HFF-Myc (cell line): ENCODE data around the gene ALKAL2.

Source experiments
- DNase-seq: peaks from one replicate; pipeline ENCODE4 v3.0.0-alpha.2; 2011; ENCODE audit warnings: low read depth; ENCODE audit errors: extremely low read depth
- H3K4me3 ChIP-seq: replicated peaks from 2 replicates; pipeline ENCODE4 v1.5.1; 2011; ENCODE audit warnings: low read depth, mild to moderate bottlenecking, control low read depth, low read length
- TF ChIP-seq, protein P1 (sequence below): IDR thresholded peaks from 2 replicates; pipeline ENCODE4 v1.5.1; 2012; ENCODE audit warnings: mild to moderate bottlenecking, low read depth, low read length, control low read depth; ENCODE audit errors: missing control alignments

Gene ALKAL2

DNA sequence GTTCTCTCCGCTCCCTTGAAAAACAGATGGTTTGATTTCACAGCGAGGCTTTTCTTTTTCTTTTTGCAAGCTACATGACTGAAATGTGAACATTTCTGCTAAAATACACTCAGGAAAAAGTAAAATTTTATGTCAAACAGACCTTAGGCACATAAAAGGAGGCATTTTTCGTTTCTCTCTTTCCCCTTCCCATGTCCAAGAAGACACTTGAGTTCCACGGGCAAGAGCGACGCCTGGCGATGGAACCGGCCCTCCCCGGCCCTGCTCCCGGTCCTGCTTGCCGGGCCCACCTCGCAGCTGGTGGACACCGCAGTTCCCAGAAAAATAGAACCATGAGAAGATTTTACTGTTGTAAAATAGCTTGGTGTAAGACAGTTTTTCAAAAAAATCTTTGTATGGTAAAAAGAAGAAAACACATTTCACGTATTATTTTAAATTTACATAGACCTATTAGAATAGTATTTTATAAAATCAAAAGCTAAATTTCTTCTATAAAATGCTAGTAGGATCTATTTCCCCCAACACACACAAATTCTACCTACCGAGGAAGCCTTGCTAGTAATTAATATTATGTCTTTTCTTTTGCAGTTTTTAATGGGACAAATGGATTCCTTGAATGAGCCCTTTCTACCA is 2.3 kb upstream of the ALKAL2 start:
- TF ChIP-seq, protein P1, sequence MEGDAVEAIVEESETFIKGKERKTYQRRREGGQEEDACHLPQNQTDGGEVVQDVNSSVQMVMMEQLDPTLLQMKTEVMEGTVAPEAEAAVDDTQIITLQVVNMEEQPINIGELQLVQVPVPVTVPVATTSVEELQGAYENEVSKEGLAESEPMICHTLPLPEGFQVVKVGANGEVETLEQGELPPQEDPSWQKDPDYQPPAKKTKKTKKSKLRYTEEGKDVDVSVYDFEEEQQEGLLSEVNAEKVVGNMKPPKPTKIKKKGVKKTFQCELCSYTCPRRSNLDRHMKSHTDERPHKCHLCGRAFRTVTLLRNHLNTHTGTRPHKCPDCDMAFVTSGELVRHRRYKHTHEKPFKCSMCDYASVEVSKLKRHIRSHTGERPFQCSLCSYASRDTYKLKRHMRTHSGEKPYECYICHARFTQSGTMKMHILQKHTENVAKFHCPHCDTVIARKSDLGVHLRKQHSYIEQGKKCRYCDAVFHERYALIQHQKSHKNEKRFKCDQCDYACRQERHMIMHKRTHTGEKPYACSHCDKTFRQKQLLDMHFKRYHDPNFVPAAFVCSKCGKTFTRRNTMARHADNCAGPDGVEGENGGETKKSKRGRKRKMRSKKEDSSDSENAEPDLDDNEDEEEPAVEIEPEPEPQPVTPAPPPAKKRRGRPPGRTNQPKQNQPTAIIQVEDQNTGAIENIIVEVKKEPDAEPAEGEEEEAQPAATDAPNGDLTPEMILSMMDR: peak; percentile 85
- H3K4me3 ChIP-seq: peak overlapping the region; percentile 36
- peak; percentile 21 for DNase-seq

DNA sequence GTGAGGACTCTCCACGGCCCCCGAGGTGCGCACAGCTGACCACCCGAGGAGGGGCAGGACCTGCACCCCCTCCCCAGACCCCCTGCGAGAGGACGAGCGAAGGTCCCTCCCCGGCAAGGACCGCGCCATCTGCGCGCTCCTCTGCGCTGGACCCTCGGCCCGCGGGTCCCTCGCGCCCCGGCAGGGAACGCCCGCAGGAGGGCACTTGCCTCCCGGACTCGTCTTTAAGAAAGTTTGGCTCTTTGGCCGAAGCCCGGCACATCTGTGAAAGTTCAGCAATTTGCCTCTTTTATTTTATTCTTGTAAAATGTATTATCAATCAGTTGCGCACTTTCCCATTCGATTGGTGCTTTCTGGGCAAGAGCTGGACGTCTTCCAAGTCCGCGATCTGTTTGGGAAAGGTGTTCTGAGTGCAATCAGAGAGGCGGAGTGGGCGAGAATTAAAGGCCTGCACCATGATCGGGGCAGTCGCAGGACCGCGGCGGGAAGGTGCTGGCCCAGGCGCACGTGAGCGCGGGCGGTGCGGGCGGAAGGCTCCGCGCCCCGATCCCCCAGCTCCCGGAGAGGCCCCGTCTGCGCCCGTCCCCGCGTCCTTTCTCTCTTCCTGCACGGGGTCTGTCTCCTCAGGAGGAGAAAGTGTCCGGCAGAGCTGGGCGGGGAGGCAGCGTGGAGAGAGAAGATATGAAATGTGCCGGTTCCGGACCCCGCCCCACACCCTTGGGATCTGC is 1.6 kb upstream of the ALKAL2 start:
- TF ChIP-seq, protein P1: no peak
- DNase-seq: no peak
- H3K4me3 ChIP-seq: peak overlapping the region; percentile 36

DNA sequence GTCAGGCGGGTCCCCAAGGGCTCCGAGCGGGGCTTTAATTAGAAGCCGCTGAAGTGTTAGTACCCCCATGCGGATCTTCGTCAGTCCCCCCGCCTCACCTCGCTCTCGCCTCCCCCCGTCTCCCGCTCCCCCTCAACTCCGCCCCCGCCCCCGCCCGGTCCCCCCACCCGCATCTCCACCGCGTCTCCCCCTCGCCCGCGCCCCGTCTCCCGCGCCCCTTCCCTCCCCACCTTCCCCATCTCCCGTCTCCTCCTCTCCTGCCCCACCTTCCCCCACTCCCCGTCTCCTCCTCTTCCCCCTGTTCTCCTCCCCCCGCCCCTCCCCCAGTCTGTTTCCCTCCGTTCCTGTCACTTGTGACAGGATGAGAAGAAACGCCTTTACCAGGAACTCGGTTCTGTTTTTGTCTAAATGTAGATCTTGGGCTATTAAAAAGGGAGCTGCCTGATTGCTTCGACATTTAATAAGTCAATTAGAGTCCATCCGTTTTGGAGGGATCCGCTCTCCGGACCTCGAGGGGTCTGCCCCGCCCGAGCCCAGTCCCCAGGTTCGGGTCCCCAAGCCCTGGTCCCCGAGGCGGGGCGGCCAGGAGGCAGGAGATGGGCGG is 969 bp upstream of the ALKAL2 start:
- TF ChIP-seq, protein P1: no peak
- DNase-seq: no peak
- H3K4me3 ChIP-seq: 0 out of 2 replicates have a peak overlapping the region, but pooled peaks have one; percentile 36

DNA sequence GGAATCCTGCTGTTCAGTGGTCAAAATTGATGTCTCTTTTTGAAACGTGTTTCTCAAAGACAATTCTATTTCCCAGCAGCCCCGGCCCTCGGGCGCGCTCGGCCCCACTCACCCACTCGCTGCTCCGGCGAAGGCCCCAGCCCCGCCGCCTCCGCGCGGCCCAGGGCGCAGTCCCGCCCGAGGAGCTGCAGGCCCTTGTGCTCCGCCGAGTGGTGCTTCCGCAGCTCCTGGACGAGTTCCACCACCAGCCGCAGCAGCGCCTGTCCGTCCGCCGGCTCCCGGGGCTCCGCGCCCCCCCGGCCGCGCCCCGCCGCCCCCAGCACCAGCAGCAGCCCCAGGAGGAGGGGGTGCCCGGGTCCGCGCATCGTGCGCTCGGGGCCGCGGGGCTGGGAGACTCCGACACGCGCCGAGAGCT is 413 bp downstream of the ALKAL2 start:
- H3K4me3 ChIP-seq: no peak overlapping the region
- no peak for DNase-seq
- TF ChIP-seq, protein P1: no peak

DNA sequence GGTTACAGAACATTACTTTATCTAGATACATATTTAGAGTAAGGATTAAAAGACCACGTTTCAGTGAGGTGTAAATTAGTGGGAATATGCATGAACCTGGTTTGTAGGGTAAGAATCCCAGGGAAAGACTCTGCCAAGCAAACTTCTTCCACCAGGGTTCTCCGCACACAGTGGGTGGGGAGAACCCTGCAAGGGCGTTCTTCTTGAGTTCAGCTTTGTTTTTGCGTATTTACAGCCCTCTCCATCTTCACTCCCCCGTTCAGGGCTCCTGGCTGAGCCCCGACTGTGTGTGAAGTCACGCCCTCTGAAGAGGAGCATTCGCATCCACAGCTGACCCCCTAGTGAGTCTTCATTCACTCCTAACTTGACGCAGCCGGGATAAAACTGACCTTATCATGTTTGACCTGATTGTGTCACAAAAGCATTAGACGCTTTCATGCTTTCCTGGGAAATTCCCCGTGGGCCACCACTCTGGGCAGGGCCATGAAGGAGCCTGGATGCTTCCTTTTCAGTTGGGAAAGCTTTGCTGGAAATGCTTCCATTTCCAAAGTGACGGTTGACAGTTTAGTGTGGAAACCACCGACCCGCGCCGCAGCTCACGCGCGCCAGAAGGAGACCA is 1.0 kb downstream of the ALKAL2 start:
- H3K4me3 ChIP-seq: no peak overlapping the region
- TF ChIP-seq, protein P1: no peak

DNA sequence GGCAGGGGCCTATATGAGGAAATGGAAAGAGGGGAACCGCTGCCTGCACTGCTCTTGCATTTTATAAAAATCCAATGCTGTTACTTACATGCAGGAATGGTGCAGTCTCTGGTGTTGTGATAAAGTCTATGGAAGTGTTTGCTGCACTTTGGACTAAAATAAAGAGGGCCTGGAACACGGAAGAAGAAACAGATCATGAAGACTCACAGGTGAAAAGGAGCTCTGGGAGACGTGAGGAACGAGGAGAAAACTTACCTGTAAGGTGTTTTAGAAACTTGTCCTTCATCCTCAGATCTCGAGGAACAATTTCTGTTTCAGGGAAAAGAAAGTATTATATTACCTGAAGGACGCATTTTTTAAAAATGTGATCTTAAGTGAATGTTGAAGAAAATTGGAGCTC is 1.9 kb downstream of the ALKAL2 start:
- DNase-seq: no peak
- no peak overlapping the region for H3K4me3 ChIP-seq

More for the DNA sequence above, 1.0 kb downstream of the ALKAL2 start:
- DNase-seq: no peak

More for the DNA sequence above, 1.9 kb downstream of the ALKAL2 start:
- TF ChIP-seq, protein P1: no peak
